Inflammatory macrophage treated with lipopolysaccharide for 1 hour (primary cell): ENCODE measurements around the gene LRRC8E.

Experiments
- DNase-seq, 2 donors: peaks; one replicate each; pipeline ENCODE4 v3.0.0-alpha.2; 2020 to 2022

Gene LRRC8E

GRCh38 chr19:7933828-7934725 is 45.8 kb downstream of the LRRC8E start:
- DNase-seq = no peak

DNA sequence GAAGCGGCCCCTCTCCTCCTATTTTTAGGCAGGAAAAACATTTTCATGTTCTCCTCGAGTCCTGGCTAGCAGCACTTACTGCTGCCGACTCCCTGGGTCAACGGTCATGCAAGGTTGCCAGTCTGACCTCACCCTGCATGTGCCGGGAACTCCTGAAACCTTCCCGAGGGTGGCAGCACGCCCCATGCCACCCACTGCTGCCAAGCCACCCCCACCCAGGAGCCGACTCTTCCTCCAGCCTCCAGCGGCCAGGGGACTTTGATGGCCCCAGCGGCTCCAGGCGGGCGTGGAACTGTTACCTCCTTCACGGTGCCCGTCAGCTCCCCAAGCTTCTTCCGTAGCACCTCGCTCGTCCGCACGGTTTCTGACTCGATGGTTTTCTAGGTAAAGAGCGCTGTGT is 46.5 kb downstream of the LRRC8E start:
- DNase-seq = no peak

GRCh38 chr19:7940841-7941240 is 52.5 kb downstream of the LRRC8E start:
- DNase-seq = no peak

GRCh38 chr19:7941895-7942596 is 53.7 kb downstream of the LRRC8E start:
- DNase-seq = no peak

DNA sequence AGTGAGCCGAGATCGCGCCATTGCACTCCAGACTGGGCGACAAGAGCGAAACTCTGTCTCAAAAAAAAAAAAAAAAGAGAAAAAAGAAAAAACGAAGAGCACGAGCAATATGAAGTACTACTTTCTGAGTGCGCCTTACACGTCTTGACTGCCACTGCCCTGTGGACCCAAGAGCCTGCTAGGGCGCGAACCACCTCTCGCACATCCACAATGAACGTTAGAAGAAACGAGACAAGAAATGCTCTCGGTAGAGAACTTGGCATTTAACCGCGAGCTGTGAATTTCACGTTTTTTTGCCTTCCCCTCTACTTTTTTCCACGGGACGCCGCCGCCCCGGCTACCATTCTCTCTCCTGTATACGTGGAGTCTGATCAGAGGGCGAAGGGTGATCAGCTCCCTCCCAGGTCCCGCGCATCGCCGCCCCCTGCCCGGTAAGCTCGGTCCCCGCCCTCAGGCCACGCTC is 54.7 kb downstream of the LRRC8E start:
- peak in 1 of 2 donors; percentile 3 for DNase-seq

DNA sequence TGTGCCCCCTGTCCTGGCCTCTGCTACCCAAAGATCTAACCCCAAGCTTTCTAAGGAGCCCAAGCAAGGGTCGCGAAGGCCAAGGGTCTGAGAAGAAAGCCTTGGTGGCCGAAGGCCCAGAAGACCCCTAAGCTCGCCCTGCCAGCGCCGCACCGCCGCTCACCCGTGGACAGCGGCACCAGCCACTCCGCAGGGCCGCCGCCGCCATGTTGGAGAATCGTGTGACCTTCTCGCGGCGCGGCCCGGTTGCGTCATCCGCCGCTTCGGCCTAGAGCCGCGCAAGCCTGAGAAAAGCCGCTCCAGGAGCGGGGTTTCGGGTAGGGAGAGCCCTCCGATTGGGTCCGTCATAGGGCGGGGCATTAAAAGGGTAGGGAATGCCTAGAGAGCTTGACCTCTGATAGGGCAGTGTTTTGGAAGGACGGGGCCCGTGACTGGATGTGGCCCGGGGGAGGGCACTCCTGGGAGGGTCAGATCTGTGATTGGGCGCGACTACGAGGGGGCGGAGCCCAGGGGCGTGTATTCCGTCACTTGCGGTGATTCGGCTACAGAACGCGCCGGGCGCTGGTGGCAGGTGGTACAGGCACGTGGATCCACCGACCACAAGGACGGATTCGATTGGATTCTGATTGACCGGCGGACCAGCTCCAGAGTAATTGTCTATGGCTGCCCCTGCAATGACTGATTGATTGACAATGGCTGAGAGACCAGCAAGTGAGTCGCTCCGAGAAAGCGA is 55.3 kb downstream of the LRRC8E start, which contains the start of gene TIMM44:
Gene TIMM44, minus strand, starts transcription at position 223 of the 733 bp plus-strand sequence. Its CDS starts 15 bp downstream, at position 208.
- peak; percentile 99 to 100 for DNase-seq

GRCh38 chr19:7944177-7944761 is 56.0 kb downstream of the LRRC8E start:
- DNase-seq = peak; percentile 79 to 97

DNA sequence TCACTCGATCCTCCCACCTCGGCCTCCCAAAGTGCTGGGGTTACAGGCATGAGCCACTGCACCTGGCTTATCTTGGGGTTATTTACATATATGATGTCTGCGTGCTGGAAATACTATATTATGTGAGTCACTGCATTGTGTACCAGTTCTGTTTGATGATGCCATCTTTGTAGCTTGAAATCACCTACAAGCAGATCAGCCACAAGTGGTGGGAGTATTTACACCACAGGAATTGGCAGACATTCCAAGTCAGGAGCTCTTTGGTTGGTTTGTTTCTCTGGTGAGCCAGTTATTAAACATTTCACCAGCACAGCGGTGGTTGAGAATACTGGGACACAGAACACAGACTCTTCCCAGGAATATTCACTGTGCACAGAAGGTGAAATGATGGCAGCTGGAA is 59.6 kb downstream of the LRRC8E start:
- no peak for DNase-seq
